Kidney epithelial cell (primary cell): ENCODE measurements around the gene TTC9. TPM values are rescaled to one million over a fixed set of nuclear protein-coding genes. Genes with fewer than 3 reads are reported as not detected.

Experiments
- DNase-seq: peaks from one replicate; pipeline ENCODE4 v3.0.0-alpha.2; 2010; ENCODE audit warnings: low read depth
- H3K27me3 ChIP-seq: 2 replicates; pipeline ENCODE4 v1.6.0; 2011; ENCODE audit warnings: low read length; ENCODE audit not compliant: control insufficient read depth, insufficient read depth
- H3K36me3 ChIP-seq: 2 replicates; pipeline ENCODE4 v1.5.1; 2011; ENCODE audit warnings: low read length; ENCODE audit not compliant: control insufficient read depth, insufficient read depth
- H3K4me3 ChIP-seq: 2 replicates; pipeline ENCODE4 v1.5.1; 2011; ENCODE audit warnings: low read depth, mild to moderate bottlenecking, control low read depth, low read length
- total RNA-seq: library from RNA; depleted of rRNA; stranded (reverse); fragments of >200 nt; gene quantifications from 2 replicates; pipeline ENCODE4 v1.2.3, GENCODE V29; 2015
- TF ChIP-seq, protein P1 (sequence below): IDR thresholded peaks from 2 replicates; pipeline ENCODE4 v1.5.1; 2011; ENCODE audit warnings: mild to moderate bottlenecking, moderate library complexity, low read length, control low read depth, inconsistent platforms; ENCODE audit not compliant: insufficient read depth, poor library complexity, severe bottlenecking

TTC9 gene
- total RNA-seq, 1 donor from 2014 or later = 16.5 TPM

DNA sequence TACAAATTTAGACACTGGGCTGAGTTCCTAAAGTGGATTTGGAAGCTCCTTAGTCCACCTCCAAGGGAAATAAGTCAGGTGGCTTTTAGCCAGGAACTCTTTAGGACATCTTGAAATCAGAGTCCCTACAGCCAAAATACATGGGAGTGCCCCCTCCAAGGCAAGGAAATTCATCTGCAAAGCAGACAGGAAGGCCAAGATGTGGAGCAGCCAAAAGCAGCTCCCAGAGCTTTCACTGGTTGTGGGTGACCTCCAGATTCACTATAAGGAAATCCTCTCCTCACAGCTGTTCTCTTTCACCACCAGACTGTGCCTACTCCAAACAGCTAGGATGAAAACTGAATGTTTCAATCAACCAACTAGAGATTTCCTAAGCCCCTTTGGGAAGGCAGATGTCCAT, 6.6 kb downstream of the TTC9 start:
- DNase-seq = no peak
- no peak overlapping the region for H3K4me3 ChIP-seq
- H3K27me3 ChIP-seq = no peaks in the 10 kb centered on the region
- no peaks in the 10 kb centered on the region for H3K36me3 ChIP-seq
- TF ChIP-seq, protein P1, sequence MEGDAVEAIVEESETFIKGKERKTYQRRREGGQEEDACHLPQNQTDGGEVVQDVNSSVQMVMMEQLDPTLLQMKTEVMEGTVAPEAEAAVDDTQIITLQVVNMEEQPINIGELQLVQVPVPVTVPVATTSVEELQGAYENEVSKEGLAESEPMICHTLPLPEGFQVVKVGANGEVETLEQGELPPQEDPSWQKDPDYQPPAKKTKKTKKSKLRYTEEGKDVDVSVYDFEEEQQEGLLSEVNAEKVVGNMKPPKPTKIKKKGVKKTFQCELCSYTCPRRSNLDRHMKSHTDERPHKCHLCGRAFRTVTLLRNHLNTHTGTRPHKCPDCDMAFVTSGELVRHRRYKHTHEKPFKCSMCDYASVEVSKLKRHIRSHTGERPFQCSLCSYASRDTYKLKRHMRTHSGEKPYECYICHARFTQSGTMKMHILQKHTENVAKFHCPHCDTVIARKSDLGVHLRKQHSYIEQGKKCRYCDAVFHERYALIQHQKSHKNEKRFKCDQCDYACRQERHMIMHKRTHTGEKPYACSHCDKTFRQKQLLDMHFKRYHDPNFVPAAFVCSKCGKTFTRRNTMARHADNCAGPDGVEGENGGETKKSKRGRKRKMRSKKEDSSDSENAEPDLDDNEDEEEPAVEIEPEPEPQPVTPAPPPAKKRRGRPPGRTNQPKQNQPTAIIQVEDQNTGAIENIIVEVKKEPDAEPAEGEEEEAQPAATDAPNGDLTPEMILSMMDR = no peak

GRCh38 chr14:70649803-70650202, 8.1 kb downstream of the TTC9 start:
- DNase-seq = no peak
- no peak overlapping the region for H3K4me3 ChIP-seq
- TF ChIP-seq, protein P1 = no peak
- no peaks in the 10 kb centered on the region for H3K36me3 ChIP-seq
- no peaks in the 10 kb centered on the region for H3K27me3 ChIP-seq

DNA sequence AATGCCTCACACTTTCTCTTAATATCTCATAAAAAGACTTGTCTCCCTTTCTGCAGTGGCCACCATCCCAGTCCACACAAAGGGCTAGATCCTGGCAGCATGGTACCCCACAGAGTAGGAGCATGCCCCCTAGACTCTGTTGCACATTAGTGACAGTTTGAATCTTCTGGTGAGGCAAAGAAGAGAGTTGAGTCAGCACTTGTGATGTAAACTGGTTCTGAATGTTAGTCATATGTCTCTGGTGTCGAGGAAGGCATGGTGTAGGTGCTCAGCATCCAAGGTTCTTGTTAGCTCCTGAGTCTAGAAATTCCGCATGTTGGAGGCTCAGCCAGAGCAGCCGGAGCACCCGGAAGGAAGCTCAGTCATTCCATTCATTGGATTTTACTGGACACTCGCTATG, 9.8 kb downstream of the TTC9 start:
- TF ChIP-seq, protein P1 = no peak
- H3K27me3 ChIP-seq = no peaks in the 10 kb centered on the region
- H3K4me3 ChIP-seq = no peak overlapping the region
- H3K36me3 ChIP-seq = no peaks in the 10 kb centered on the region
- DNase-seq = no peak

GRCh38 chr14:70652871-70653270, 11.2 kb downstream of the TTC9 start:
- no peak for DNase-seq
- TF ChIP-seq, protein P1 = no peak
- Histone ChIP-seq H3K4me3 (no peak overlapping the region), H3K36me3 (no peaks in the 10 kb centered on the region), H3K27me3 (no peaks in the 10 kb centered on the region)

DNA sequence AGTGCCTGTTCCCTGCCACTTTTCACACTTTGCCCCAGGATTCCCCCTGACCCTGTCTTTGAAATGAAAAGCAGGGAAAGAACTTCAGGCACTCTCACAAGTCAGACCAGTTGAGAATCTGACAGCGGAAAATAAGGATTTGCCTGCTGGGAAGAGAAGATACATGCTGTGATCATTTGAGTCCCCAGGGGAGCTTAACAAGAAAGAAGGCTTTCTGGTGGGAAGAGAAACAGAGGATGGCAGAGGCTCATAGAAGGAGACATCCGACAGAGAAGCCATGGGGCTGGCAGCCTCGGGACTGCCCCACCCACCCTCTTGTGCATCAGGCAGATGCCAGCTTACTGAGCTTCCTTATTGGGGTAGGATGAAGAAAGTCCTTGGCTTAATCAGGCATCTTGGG, 11.9 kb downstream of the TTC9 start:
- Histone ChIP-seq H3K27me3 (no peaks in the 10 kb centered on the region), H3K4me3 (no peak overlapping the region), H3K36me3 (no peaks in the 10 kb centered on the region)
- TF ChIP-seq, protein P1 = no peak
- no peak for DNase-seq

DNA sequence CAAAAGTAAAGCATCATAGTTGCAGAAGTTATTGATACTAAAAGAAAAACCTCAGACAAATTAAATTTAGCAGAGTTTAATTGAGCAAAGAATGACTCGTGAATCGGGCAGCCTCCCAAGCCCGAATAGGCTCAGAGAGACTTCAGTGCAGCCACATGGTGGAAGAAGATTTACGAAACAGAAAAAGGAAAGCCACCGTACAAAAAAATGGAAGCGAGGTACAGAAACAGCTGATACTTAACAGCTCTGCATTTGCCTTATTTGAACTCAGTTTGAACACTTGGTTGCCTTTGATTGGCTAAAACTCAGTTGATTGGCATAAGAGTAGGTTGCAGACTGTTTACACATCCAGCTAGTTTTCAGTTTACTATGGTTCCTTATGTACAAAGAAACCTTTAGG, 12.9 kb downstream of the TTC9 start:
- no peak overlapping the region for H3K4me3 ChIP-seq
- TF ChIP-seq, protein P1 = no peak
- DNase-seq = no peak
- no peaks in the 10 kb centered on the region for H3K27me3 ChIP-seq
- no peaks in the 10 kb centered on the region for H3K36me3 ChIP-seq
